Upper lobe of left lung (tissue), 4 donors: Measurements from ENCODE around the gene USP17L5.
"Not testable (repeated sequence)": the region's sequence is repeated elsewhere in the genome, so short reads cannot be mapped to it uniquely, and the experiment has no call there.

Experiments
- CTCF ChIP-seq, 6 experiments: fragments of 450-650 bp in 4 of 6; fragments of 200-600 bp in 2 of 6; sonication (generic) in 2 of 6; IDR thresholded peaks; one replicate each; pipeline ENCODE4 v1.5.1; 2016 to 2019; ENCODE audit warnings: antibody characterized with exemption in 6 of 6
- EP300 ChIP-seq, 4 donors: sonication (generic); formaldehyde crosslinking; IDR thresholded peaks; one replicate each; pipeline ENCODE4 v1.5.1; 2017; ENCODE audit warnings: antibody characterized with exemption in 4 of 4, control low read depth in 2 of 4
- POLR2AphosphoS5 ChIP-seq, 2 donors: sonication (generic); formaldehyde crosslinking; IDR thresholded peaks; one replicate each; pipeline ENCODE4 v1.5.1; 2017; ENCODE audit warnings: antibody characterized with exemption in 2 of 2

- not testable (repeated sequence) for TF ChIP-seq CTCF, POLR2AphosphoS5, EP300 (IDR thresholded peaks at IDR 0.05)
These were observed 23.6 kb downstream of the USP17L5 start, which contains the start of gene USP17L30 for GRCh38 chr4:9362829-9363228.
